Small intestine (tissue), 7 donors: ENCODE results near the gene TTC7B. TPM values are rescaled to one million over a fixed set of nuclear protein-coding genes. Genes with fewer than 3 reads are reported as not detected.
"Not testable (repeated sequence)": the region's sequence is repeated elsewhere in the genome, so short reads cannot be mapped to it uniquely, and the experiment has no call there.

Experiments used
- DNase-seq, 2 donors: peaks; one replicate each; pipeline versions ENCODE4 v3.0.0 to v3.0.0-alpha.2; 2013
- FAIRE-seq: peaks from 2 replicates; lab custom pipeline; 2012; peaks lifted over from hg19 to GRCh38; lab: Jason Lieb, UNC
- H3K27ac ChIP-seq, 3 donors: one replicate each; pipeline ENCODE4 v1.5.1; 2013; ENCODE audit warnings: low read length in 2 of 3, mild to moderate bottlenecking in 2 of 3, control low read depth in 1 of 3, inconsistent platforms in 1 of 3, low read depth in 1 of 3, moderate library complexity in 1 of 3
- H3K27me3 ChIP-seq, 3 donors: one replicate each; pipeline ENCODE4 v1.6.1; 2013; ENCODE audit warnings: low read length in 3 of 3, inconsistent platforms in 1 of 3; ENCODE audit not compliant: control insufficient read depth in 3 of 3, insufficient read depth in 3 of 3
- H3K36me3 ChIP-seq, 3 donors: one replicate each; pipeline ENCODE4 v1.6.1; 2013; ENCODE audit warnings: low read length in 3 of 3, inconsistent platforms in 1 of 3, low read depth in 1 of 3, mild to moderate bottlenecking in 1 of 3, moderate library complexity in 1 of 3; ENCODE audit not compliant: control insufficient read depth in 3 of 3, insufficient read depth in 2 of 3
- H3K4me1 ChIP-seq, 3 donors: one replicate each; pipeline ENCODE4 v1.6.1; 2013; ENCODE audit warnings: low read length in 2 of 3, inconsistent platforms in 1 of 3, low read depth in 1 of 3, mild to moderate bottlenecking in 1 of 3, moderate library complexity in 1 of 3; ENCODE audit not compliant: control insufficient read depth in 3 of 3, insufficient read depth in 2 of 3
- H3K4me3 ChIP-seq, 3 donors: one replicate each; pipeline ENCODE4 v1.5.1; 2013; ENCODE audit warnings: low read length in 3 of 3, control low read depth in 1 of 3, inconsistent platforms in 1 of 3, low read depth in 1 of 3, mild to moderate bottlenecking in 1 of 3, moderate library complexity in 1 of 3
- H3K9me3 ChIP-seq, 2 donors: one replicate each; pipeline ENCODE4 v1.6.1; 2013; ENCODE audit warnings: low read depth in 1 of 2, low read length in 1 of 2; ENCODE audit not compliant: control insufficient read depth in 2 of 2, insufficient read depth in 1 of 2
- WGBS, 3 donors: extraction: QIAGEN DNeasy Blood & Tissue Kit; methylation state at CpG; one replicate each; pipeline ENCODE4 v1.1.7; 2013; 5-methylcytosine and 5-hydroxymethylcytosine counted together
- polyA plus RNA-seq, 4 donors: library from polyadenylated mRNA; stranded (reverse) in 3 of 4; unstranded in 1 of 4; fragments of 200-250 nt in 3 of 4; fragments of 120-200 nt in 1 of 4; gene quantifications; one replicate each; pipeline versions ENCODE4 v1.2.1 to v1.2.3, GENCODE V29; 2013
- donor health status: healthy with polysubstance abuse.
- donor health status: control.
- donor health status: control.
- donor health status: Bipolar disorder and iron deficiency.
- donor health status: healthy.

The TTC7B gene
- polyA plus RNA-seq, 4 donors, result 2.9 to 8.8 (median 4.3) TPM

- FAIRE-seq, H3K4me3 ChIP-seq, H3K9me3 ChIP-seq, DNase-seq, H3K27ac ChIP-seq, H3K36me3 ChIP-seq, H3K27me3 ChIP-seq: not testable (repeated sequence)
- peaks cover 0 to 23% (median 0%) of the 10 kb centered on the region in 3 donors for H3K4me1 ChIP-seq
- 80 to 98% (median 83%) methylated on average over 26 to 32 of the region's 42 CpGs for WGBS, 3 donors
Measured at GRCh38 chr14:90525353-90526028, 290.7 kb downstream of the TTC7B start.

DNA sequence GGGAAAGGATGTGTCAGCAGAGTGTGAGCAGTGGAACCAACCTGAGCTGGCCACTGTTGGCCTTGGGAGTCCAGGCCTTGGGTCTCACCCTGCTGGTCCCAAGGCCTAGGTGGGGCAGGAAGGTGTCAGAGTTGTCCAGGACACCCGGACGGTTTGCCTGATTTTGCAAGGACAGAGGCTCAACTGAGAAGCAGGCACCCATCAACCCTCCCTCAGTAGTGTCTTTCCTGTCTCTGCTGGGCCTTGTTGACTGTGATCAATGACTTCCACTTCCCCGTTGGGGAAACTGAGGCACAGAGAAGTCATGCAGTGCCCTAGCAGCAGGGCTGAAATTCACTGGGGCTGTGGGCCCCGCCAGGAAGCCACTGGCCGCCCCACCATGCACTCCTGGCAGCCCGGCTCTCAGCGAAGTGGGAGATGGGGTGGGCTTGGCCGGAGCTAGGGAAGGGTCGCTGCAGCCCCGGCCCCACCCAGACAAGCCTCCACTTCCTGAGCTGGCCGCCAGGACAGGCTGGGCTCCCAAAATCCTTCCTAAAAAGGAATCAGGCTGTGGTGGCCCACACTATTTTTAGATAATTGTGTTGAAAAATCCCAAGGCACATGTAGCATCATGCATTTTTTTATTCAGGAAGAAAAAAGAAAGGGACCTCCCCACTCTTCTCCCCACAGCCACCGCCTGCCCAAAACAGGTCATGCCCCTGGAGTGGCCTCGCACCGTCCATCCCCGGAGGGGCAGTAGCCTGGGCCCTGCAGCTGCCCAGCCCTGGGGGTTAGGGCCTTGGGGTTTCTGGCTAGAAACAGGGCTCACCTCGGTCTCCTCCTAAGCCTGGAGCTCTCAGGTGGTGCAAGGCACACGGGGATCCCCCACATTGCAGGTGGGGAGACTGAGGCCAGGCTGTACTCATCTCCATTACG, 292.0 kb downstream of the TTC7B start:
- no peaks in the 10 kb centered on the region for H3K27me3 ChIP-seq
- FAIRE-seq, result no peak
- 73 to 95% (median 89%) methylated on average over 18 of the region's 18 CpGs for WGBS, 3 donors
- no peaks in the 10 kb centered on the region for H3K36me3 ChIP-seq
- H3K4me1 ChIP-seq, result peaks cover 0 to 22% (median 0%) of the 10 kb centered on the region in 3 donors
- H3K9me3 ChIP-seq, result peaks cover 0 to 14% of the 10 kb centered on the region in 2 donors
- H3K4me3 ChIP-seq, result no peak overlapping the region
- H3K27ac ChIP-seq, result no peak overlapping the region
- no peak for DNase-seq

- H3K36me3 ChIP-seq, result no peaks in the 10 kb centered on the region
- 84 to 94% (median 87%) methylated on average over 7 to 8 of the region's 8 CpGs for WGBS, 3 donors
- no peak overlapping the region for H3K4me3 ChIP-seq
- no peak for DNase-seq
- peaks cover 0 to 15% of the 10 kb centered on the region in 2 donors for H3K9me3 ChIP-seq
- no peak for FAIRE-seq
- H3K4me1 ChIP-seq, result peaks cover 0 to 25% (median 0%) of the 10 kb centered on the region in 3 donors
- H3K27ac ChIP-seq, result no peak overlapping the region
- no peaks in the 10 kb centered on the region for H3K27me3 ChIP-seq
Measured at GRCh38 chr14:90523544-90523943, 292.7 kb downstream of the TTC7B start.

DNA sequence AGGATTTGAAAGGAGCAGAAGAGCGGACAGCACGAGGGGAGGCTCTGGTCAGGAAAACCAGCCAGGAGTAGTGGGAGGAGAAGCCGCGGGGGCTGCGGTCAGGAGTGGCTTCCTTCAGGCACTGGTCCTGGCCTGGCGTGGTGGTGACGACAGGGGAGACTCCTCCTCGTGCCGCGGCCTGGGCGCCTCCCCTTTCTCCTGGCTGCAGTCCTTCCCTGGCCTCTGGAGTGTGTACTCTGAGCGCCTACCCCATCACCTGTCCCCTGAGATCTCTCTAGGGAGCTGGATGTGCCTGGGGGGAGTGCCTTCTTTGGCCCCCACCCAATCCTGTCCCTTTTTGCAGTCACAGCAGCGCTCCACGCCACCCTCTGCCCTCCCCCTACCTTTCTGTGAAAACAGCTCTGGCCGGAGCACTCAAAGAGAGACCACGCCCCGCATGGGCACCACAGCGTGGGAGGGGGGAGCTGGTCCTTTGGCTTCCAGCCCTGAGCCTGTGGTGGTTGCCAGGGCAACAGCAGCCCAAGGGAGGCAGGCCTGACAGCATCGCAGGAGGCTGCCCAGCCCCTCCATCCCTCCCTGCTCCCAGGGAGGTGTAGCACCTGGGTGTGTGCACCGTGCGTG, 293.5 kb downstream of the TTC7B start:
- Histone ChIP-seq H3K27me3 (no peaks in the 10 kb centered on the region), H3K4me3 (no peak overlapping the region), H3K27ac (no peak overlapping the region), H3K4me1 (peaks cover 0 to 34% (median 0%) of the 10 kb centered on the region in 3 donors), H3K36me3 (no peaks in the 10 kb centered on the region), H3K9me3 (peaks cover 0 to 15% of the 10 kb centered on the region in 2 donors)
- 21 to 50% (median 25%) methylated on average over 15 to 21 of the region's 21 CpGs for WGBS, 3 donors
- no peak for FAIRE-seq
- peak; percentile 42 to 43 for DNase-seq

DNA sequence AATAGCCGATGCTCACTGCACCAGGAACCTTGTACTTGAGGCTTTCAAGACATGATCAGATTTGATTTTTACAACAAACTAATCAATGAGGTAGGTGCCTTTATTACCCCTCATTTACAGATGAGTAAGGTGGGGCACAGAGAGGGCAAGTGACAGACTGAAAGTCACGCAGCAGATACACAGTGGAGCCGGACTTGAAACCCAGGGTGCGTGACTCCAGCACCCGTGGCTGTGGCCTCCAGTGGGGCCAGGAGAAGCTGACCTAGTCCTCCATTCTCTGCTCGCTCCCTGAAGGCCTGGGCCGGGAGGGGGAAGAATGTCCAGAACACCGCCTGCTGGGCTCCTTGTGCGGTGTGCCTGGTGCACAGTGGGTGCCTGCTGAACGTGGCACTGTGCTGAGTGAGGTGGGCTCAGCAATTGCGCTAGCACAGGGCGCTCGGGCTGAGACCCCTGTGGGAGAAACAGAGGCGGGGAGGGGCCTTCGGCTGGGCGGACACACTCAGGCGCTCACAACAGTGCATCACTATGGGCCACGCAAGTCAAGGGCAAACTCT, 294.2 kb downstream of the TTC7B start:
- no peak for FAIRE-seq
- WGBS, 3 donors, result 65 to 85% (median 78%) methylated on average over 17 to 18 of the region's 18 CpGs
- DNase-seq, result no peak
- no peak overlapping the region for H3K27ac ChIP-seq
- peaks cover 0 to 13% of the 10 kb centered on the region in 2 donors for H3K9me3 ChIP-seq
- H3K4me3 ChIP-seq, result no peak overlapping the region
- no peaks in the 10 kb centered on the region for H3K27me3 ChIP-seq
- H3K4me1 ChIP-seq, result peaks cover 0 to 41% (median 3%) of the 10 kb centered on the region in 3 donors
- no peaks in the 10 kb centered on the region for H3K36me3 ChIP-seq

GRCh38 chr14:90521084-90521929, 294.9 kb downstream of the TTC7B start:
- Histone ChIP-seq H3K27ac (no peak overlapping the region), H3K9me3 (peaks cover 0 to 6% of the 10 kb centered on the region in 2 donors), H3K4me3 (no peak overlapping the region), H3K4me1 (peaks cover 0 to 48% (median 3%) of the 10 kb centered on the region in 3 donors), H3K36me3 (no peaks in the 10 kb centered on the region), H3K27me3 (no peaks in the 10 kb centered on the region)
- FAIRE-seq (no peak), DNase-seq (peak; percentile 32 to 56)
- WGBS, 3 donors, result 38 to 58% (median 41%) methylated on average over 16 of the region's 16 CpGs

DNA sequence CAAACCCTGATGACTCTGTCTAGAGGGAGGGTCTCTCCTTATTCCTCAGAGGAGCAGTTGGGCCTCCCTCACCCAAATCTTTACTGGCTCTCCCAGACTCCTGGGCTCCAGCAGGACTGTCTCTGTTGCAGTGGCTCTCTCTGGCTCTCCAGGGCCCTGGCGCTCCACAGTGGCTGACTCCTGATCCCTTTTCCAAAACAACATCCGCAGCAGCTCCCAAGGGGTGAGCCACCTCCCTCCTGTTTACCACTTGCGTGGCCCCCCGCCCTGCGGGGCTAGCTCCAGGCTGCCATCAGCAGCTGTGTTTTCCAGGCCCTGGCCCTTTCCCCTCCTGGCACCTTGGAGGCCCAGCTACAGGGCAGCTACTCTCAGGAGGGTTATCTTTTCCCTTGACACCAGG, 295.9 kb downstream of the TTC7B start:
- WGBS, 3 donors, result 71 to 75% (median 72%) methylated on average over 5 of the region's 5 CpGs
- Histone ChIP-seq H3K27me3 (no peaks in the 10 kb centered on the region), H3K9me3 (peaks cover 0 to 5% of the 10 kb centered on the region in 2 donors), H3K4me1 (peaks cover 0 to 56% (median 3%) of the 10 kb centered on the region in 3 donors), H3K4me3 (no peak overlapping the region), H3K36me3 (no peaks in the 10 kb centered on the region), H3K27ac (no peak overlapping the region)
- DNase-seq (no peak), FAIRE-seq (no peak)
